Jurkat, Clone E6-1 (cell line): ENCODE measurements around the gene PTPRN2.

ENCODE experiments used
- DNase-seq: peaks from one replicate; pipeline ENCODE4 v3.0.0-alpha.2; 2011; ENCODE audit warnings: low read depth, low spot score
- H3K4me3 ChIP-seq: 2 replicates; pipeline ENCODE4 v1.5.1; 2011; ENCODE audit warnings: mild to moderate bottlenecking, low read length, control low read depth, moderate library complexity

The PTPRN2 gene

GRCh38 chr7:158373476-158374133, 214.0 kb downstream of the PTPRN2 start:
- no peak for DNase-seq
- no peak overlapping the region for H3K4me3 ChIP-seq

GRCh38 chr7:158372400-158373342, 215.0 kb downstream of the PTPRN2 start:
- no peak for DNase-seq

GRCh38 chr7:158371856-158372255, 215.8 kb downstream of the PTPRN2 start:
- H3K4me3 ChIP-seq: no peak overlapping the region
- no peak for DNase-seq

More at GRCh38 chr7:158372400-158373342, 215.0 kb downstream of the PTPRN2 start:
- H3K4me3 ChIP-seq: no peak overlapping the region

GRCh38 chr7:158369866-158370265, 217.8 kb downstream of the PTPRN2 start:
- no peak overlapping the region for H3K4me3 ChIP-seq
- no peak for DNase-seq

- H3K4me3 ChIP-seq: no peak overlapping the region
- no peak for DNase-seq
Measured at GRCh38 chr7:158369290-158369689, 218.3 kb downstream of the PTPRN2 start.

GRCh38 chr7:158368449-158368848, 219.2 kb downstream of the PTPRN2 start:
- H3K4me3 ChIP-seq: no peak overlapping the region
- DNase-seq: no peak

GRCh38 chr7:158367634-158367982, 220.0 kb downstream of the PTPRN2 start:
- H3K4me3 ChIP-seq: no peak overlapping the region
- no peak for DNase-seq

- no peak overlapping the region for H3K4me3 ChIP-seq
- no peak for DNase-seq
Measured at GRCh38 chr7:158366916-158367633, 220.5 kb downstream of the PTPRN2 start.

GRCh38 chr7:158366346-158366745, 221.3 kb downstream of the PTPRN2 start:
- DNase-seq: no peak
- no peak overlapping the region for H3K4me3 ChIP-seq

- no peak overlapping the region for H3K4me3 ChIP-seq
- no peak for DNase-seq
Measured at GRCh38 chr7:158365267-158365666, 222.4 kb downstream of the PTPRN2 start.

GRCh38 chr7:158364451-158364850, 223.2 kb downstream of the PTPRN2 start:
- no peak overlapping the region for H3K4me3 ChIP-seq
- no peak for DNase-seq

- no peak for DNase-seq
- no peak overlapping the region for H3K4me3 ChIP-seq
Measured at GRCh38 chr7:158362912-158363905, 224.4 kb downstream of the PTPRN2 start.

GRCh38 chr7:158362001-158362400, 225.6 kb downstream of the PTPRN2 start:
- no peak overlapping the region for H3K4me3 ChIP-seq
- DNase-seq: no peak

- no peak for DNase-seq
- no peak overlapping the region for H3K4me3 ChIP-seq
Measured at GRCh38 chr7:158361326-158361946, 226.2 kb downstream of the PTPRN2 start.

- no peak overlapping the region for H3K4me3 ChIP-seq
- no peak for DNase-seq
Measured at GRCh38 chr7:158358926-158359645, 228.5 kb downstream of the PTPRN2 start.

GRCh38 chr7:158357898-158358821, 229.5 kb downstream of the PTPRN2 start:
- no peak for DNase-seq
- no peak overlapping the region for H3K4me3 ChIP-seq
